Spleen (tissue), 3 donors: ENCODE data around the gene SREBF1.

Experiments used
- POLR2A ChIP-seq, 3 donors: fragments of 450-650 bp; IDR thresholded peaks; one replicate each; pipeline ENCODE4 v1.5.1; 2017; ENCODE audit warnings: antibody characterized with exemption in 3 of 3, mild to moderate bottlenecking in 1 of 3
- POLR2AphosphoS5 ChIP-seq, 3 donors: sonication (generic); formaldehyde crosslinking; IDR thresholded peaks; one replicate each; pipeline ENCODE4 v1.5.1; 2017; ENCODE audit warnings: antibody characterized with exemption in 3 of 3

GRCh38 chr17:17831208-17832031 lies 5.4 kb downstream of the SREBF1 start:
- no peak for TF ChIP-seq POLR2A (IDR thresholded peaks at IDR 0.05)
- TF ChIP-seq POLR2AphosphoS5 (IDR thresholded peaks at IDR 0.05): no peak
